Left colon (tissue), 2 donors: ENCODE results near the gene MPV17L2. TPM values are rescaled to one million over a fixed set of nuclear protein-coding genes. Genes with fewer than 3 reads are reported as not detected.

Experiments used
- total RNA-seq, 2 donors: library from RNA; stranded (reverse); fragmentation: NEBNext Ultra II Directional; extraction: Animal tissue kit (Norgen Biotek cat#: 25700); gene quantifications; one replicate each; pipeline ENCODE4 v1.2.1, GENCODE V29; 2021
- donor health status: DM: no; HTN: no; CAD: no.
- donor health status: DM: yes; HTN: yes; CAD: no.

The MPV17L2 gene
- total RNA-seq, 2 donors from 2014 or later = 9.9 to 15.4 TPM

Other genes starting within 250 kb of the MPV17L2 start
- gene KCNN1, start 226.1 kb upstream of the MPV17L2 start, total RNA-seq = under 1 TPM in 1 of 2 donors, not detected in 1; 0.14 TPM
- gene ARRDC2, start 185.0 kb upstream of the MPV17L2 start, total RNA-seq = 10 to 100 TPM; 21.0 to 27.7 TPM
- gene IL12RB1, start 106.3 kb upstream of the MPV17L2 start, total RNA-seq = 1 to 10 TPM in 1 of 2 donors, under 1 TPM in 1; 0.98 to 3.9 TPM
- gene MAST3, start 95.4 kb upstream of the MPV17L2 start, total RNA-seq = 10 to 100 TPM; 33.6 to 38.6 TPM
- 10 to 100 TPM; 37.4 to 41.1 TPM for gene PIK3R2, start 40.1 kb upstream of the MPV17L2 start, total RNA-seq
- 10 to 100 TPM; 47.5 to 79.3 TPM for gene IFI30, start 19.4 kb upstream of the MPV17L2 start, total RNA-seq
- gene RAB3A, start 10.8 kb downstream of the MPV17L2 start, total RNA-seq = 1 to 10 TPM; 6.3 to 6.9 TPM
- 1 to 10 TPM; 2.5 to 4.3 TPM for gene PDE4C, start 33.2 kb downstream of the MPV17L2 start, total RNA-seq
- gene IQCN, start 81.2 kb downstream of the MPV17L2 start, total RNA-seq = 1 to 10 TPM; 4.3 to 6.1 TPM
- 100 to 1,000 TPM; 361 to 374 TPM for gene JUND, start 88.4 kb downstream of the MPV17L2 start, total RNA-seq
- 100 to 1,000 TPM; 106 to 148 TPM for gene LSM4, start 129.9 kb downstream of the MPV17L2 start, total RNA-seq
- gene PGPEP1, start 147.4 kb downstream of the MPV17L2 start, total RNA-seq = 100 to 1,000 TPM; 105 to 109 TPM
- gene GDF15, start 192.9 kb downstream of the MPV17L2 start, total RNA-seq = 10 to 100 TPM; 32.2 to 87.6 TPM
- gene LRRC25, start 204.4 kb downstream of the MPV17L2 start, total RNA-seq = 1 to 10 TPM in 1 of 2 donors, under 1 TPM in 1; 0.79 to 5.1 TPM
- 10 to 100 TPM; 37.4 to 50.7 TPM for gene SSBP4, start 226.2 kb downstream of the MPV17L2 start, total RNA-seq
- gene ISYNA1, start 244.9 kb downstream of the MPV17L2 start, total RNA-seq = 10 to 100 TPM; 14.1 to 15.1 TPM